NCI-H2029 (cell line): ENCODE measurements around the gene BEND2.

ENCODE experiments used
- DNase-seq: peaks from one replicate; lab custom pipeline; 2025; lab: John Stamatoyannopoulos, UW

BEND2 gene

GRCh38 chrX:18136816-18137215 lies 83.9 kb downstream of the BEND2 start:
- DNase-seq = no peak

- DNase-seq = no peak
Measured at GRCh38 chrX:18133605-18134004, 87.1 kb downstream of the BEND2 start.

- DNase-seq = no peak
Measured at GRCh38 chrX:18129690-18130089, 91.0 kb downstream of the BEND2 start.

- DNase-seq = no peak
Measured at GRCh38 chrX:18126971-18127370, 93.7 kb downstream of the BEND2 start.

GRCh38 chrX:18119856-18120255 lies 100.8 kb downstream of the BEND2 start:
- DNase-seq = no peak
